IPS-15b (cell line): ENCODE data around the gene PHF2.

Experiments
- H3K27me3 ChIP-seq: one replicate; pipeline ENCODE4 v1.6.1; 2013; ENCODE audit warnings: low read length; ENCODE audit not compliant: control insufficient read depth, insufficient read depth
- H3K36me3 ChIP-seq: one replicate; pipeline ENCODE4 v1.6.1; 2013; ENCODE audit warnings: low read length; ENCODE audit not compliant: control insufficient read depth, insufficient read depth
- H3K4me1 ChIP-seq: one replicate; pipeline ENCODE4 v1.6.1; 2013; ENCODE audit warnings: mild to moderate bottlenecking, low read length; ENCODE audit not compliant: control insufficient read depth, insufficient read depth
- H3K4me3 ChIP-seq: one replicate; pipeline ENCODE4 v1.5.1; 2013; ENCODE audit warnings: low read depth, low read length
- H3K9ac ChIP-seq: one replicate; pipeline ENCODE4 v1.6.1; 2013; ENCODE audit warnings: low read depth, mild to moderate bottlenecking, low read length
- H3K9me3 ChIP-seq: one replicate; pipeline ENCODE4 v1.6.1; 2013; ENCODE audit warnings: mild to moderate bottlenecking, low read length; ENCODE audit not compliant: control insufficient read depth, insufficient read depth

PHF2 gene

GRCh38 chr9:93654351-93654961 is 78.1 kb downstream of the PHF2 start:
- Histone ChIP-seq H3K27me3 (no peaks in the 10 kb centered on the region), H3K4me1 (no peaks in the 10 kb centered on the region), H3K4me3 (no peak overlapping the region), H3K36me3 (peaks cover 34% of the 10 kb centered on the region), H3K9me3 (no peaks in the 10 kb centered on the region), H3K9ac (no peak overlapping the region)

GRCh38 chr9:93655621-93656425 is 79.4 kb downstream of the PHF2 start:
- Histone ChIP-seq H3K36me3 (peaks cover 27% of the 10 kb centered on the region), H3K9ac (no peak overlapping the region)

GRCh38 chr9:93656426-93657239 is 80.2 kb downstream of the PHF2 start:
- Histone ChIP-seq H3K4me1 (no peaks in the 10 kb centered on the region), H3K36me3 (peaks cover 22% of the 10 kb centered on the region), H3K9ac (no peak overlapping the region), H3K9me3 (no peaks in the 10 kb centered on the region), H3K27me3 (no peaks in the 10 kb centered on the region), H3K4me3 (no peak overlapping the region)

More at GRCh38 chr9:93655621-93656425, 79.4 kb downstream of the PHF2 start:
- Histone ChIP-seq H3K9me3 (no peaks in the 10 kb centered on the region), H3K4me1 (no peaks in the 10 kb centered on the region), H3K27me3 (no peaks in the 10 kb centered on the region), H3K4me3 (no peak overlapping the region)

GRCh38 chr9:93657331-93658111 is 81.1 kb downstream of the PHF2 start:
- Histone ChIP-seq H3K27me3 (no peaks in the 10 kb centered on the region), H3K4me3 (no peak overlapping the region), H3K4me1 (no peaks in the 10 kb centered on the region), H3K36me3 (peaks cover 19% of the 10 kb centered on the region), H3K9ac (no peak overlapping the region), H3K9me3 (no peaks in the 10 kb centered on the region)

GRCh38 chr9:93658184-93658925 is 82.0 kb downstream of the PHF2 start:
- Histone ChIP-seq H3K4me1 (no peaks in the 10 kb centered on the region), H3K4me3 (no peak overlapping the region), H3K36me3 (peaks cover 21% of the 10 kb centered on the region), H3K27me3 (no peaks in the 10 kb centered on the region), H3K9ac (no peak overlapping the region), H3K9me3 (no peaks in the 10 kb centered on the region)

GRCh38 chr9:93659044-93659836 is 82.9 kb downstream of the PHF2 start:
- Histone ChIP-seq H3K9me3 (no peaks in the 10 kb centered on the region), H3K36me3 (peaks cover 26% of the 10 kb centered on the region), H3K9ac (no peak overlapping the region), H3K4me3 (no peak overlapping the region), H3K4me1 (no peaks in the 10 kb centered on the region), H3K27me3 (no peaks in the 10 kb centered on the region)

GRCh38 chr9:93659837-93660177 is 83.4 kb downstream of the PHF2 start:
- Histone ChIP-seq H3K36me3 (peaks cover 22% of the 10 kb centered on the region), H3K27me3 (no peaks in the 10 kb centered on the region), H3K4me3 (no peak overlapping the region), H3K9ac (no peak overlapping the region), H3K4me1 (no peaks in the 10 kb centered on the region), H3K9me3 (no peaks in the 10 kb centered on the region)

GRCh38 chr9:93660352-93661046 is 84.1 kb downstream of the PHF2 start:
- Histone ChIP-seq H3K4me1 (no peaks in the 10 kb centered on the region), H3K36me3 (peaks cover 22% of the 10 kb centered on the region), H3K4me3 (no peak overlapping the region), H3K9ac (no peak overlapping the region), H3K9me3 (no peaks in the 10 kb centered on the region), H3K27me3 (no peaks in the 10 kb centered on the region)

- H3K4me1 ChIP-seq, result no peaks in the 10 kb centered on the region
- H3K27me3 ChIP-seq, result no peaks in the 10 kb centered on the region
- H3K36me3 ChIP-seq, result peaks cover 20% of the 10 kb centered on the region
- no peak overlapping the region for H3K4me3 ChIP-seq
- H3K9ac ChIP-seq, result no peak overlapping the region
- no peaks in the 10 kb centered on the region for H3K9me3 ChIP-seq
Measured at GRCh38 chr9:93661591-93661990, 85.2 kb downstream of the PHF2 start.

- Histone ChIP-seq H3K4me3 (no peak overlapping the region), H3K9ac (no peak overlapping the region), H3K27me3 (no peaks in the 10 kb centered on the region), H3K9me3 (no peaks in the 10 kb centered on the region), H3K4me1 (no peaks in the 10 kb centered on the region), H3K36me3 (peaks cover 18% of the 10 kb centered on the region)
Measured at GRCh38 chr9:93662016-93662638, 85.7 kb downstream of the PHF2 start.
